K562 (cell line): ENCODE measurements around the gene ZZZ3. TPM values are rescaled to one million over a fixed set of nuclear protein-coding genes. Genes with fewer than 3 reads are reported as not detected.

Source experiments
- ATAC-seq: fragments of 200-7000 bp; cut with Tn5 transposase; 3 replicates; pipeline ENCODE4 v1.9.1; 2020; ENCODE audit warnings: moderate library complexity
- BruUV-seq: library from RNA; stranded (reverse); fragments of 400-500 nt; replicated peaks from 2 replicates; lab custom pipeline; 2021; lab: Mats Ljungman, UMichigan
- CTCF ChIA-PET: fragments of 300-600 bp; formaldehyde crosslinking; extraction: SDS; loops from one replicate; lab custom pipeline; 2021; ENCODE audit warnings: low intra/inter-chr PET ratio; lab: Yijun Ruan, JAX
- POLR2A ChIA-PET: fragments of 300-600, 350-650 bp; sonication (Branson Sonifier 250); formaldehyde crosslinking; extraction: SDS; loops from one replicate; lab custom pipeline; 2021; ENCODE audit warnings: antibody characterized with exemption, inconsistent platforms; lab: Yijun Ruan, JAX
- DNase-seq, 4 experiments: peaks; one replicate each; pipeline versions ENCODE4 v3.0.0 to v3.0.0-alpha.2; 2011 to 2018; ENCODE audit warnings: low spot score in 3 of 4, mixed read lengths in 3 of 4; ENCODE audit errors: extremely low read depth in 1 of 4
- FAIRE-seq: peaks from 2 replicates; lab custom pipeline; 2011; peaks lifted over from hg19 to GRCh38; lab: Jason Lieb, UNC
- H2AFZ ChIP-seq: 2 replicates; pipeline ENCODE4 v1.6.0; 2011; ENCODE audit warnings: low read depth, low read length, control low read depth, inconsistent platforms
- H3K27ac ChIP-seq: fragments of 200-600 bp; 3 replicates; pipeline ENCODE4 v1.8.0; 2011; ENCODE audit warnings: low read depth, mild to moderate bottlenecking, control low read depth, inconsistent platforms, low read length, moderate library complexity, mixed read lengths; ENCODE audit errors: extremely low read depth
- H3K27me3 ChIP-seq, 2 experiments: fragments of 300-600 bp in 1 of 2; 2 replicates in 1 of 2; 3 replicates in 1 of 2; pipeline versions ENCODE4 v1.6.0 to v1.8.0; 2011; ENCODE audit warnings: inconsistent platforms in 2 of 2, low read length in 2 of 2, mild to moderate bottlenecking in 1 of 2, mixed read lengths in 1 of 2, moderate library complexity in 1 of 2; ENCODE audit not compliant: control insufficient read depth in 2 of 2, insufficient read depth in 2 of 2
- H3K36me3 ChIP-seq: fragments of 300-600 bp; 3 replicates; pipeline ENCODE4 v1.8.0; 2011; ENCODE audit warnings: mild to moderate bottlenecking, low read length, inconsistent platforms; ENCODE audit not compliant: control insufficient read depth, insufficient read depth
- H3K4me1 ChIP-seq, 2 experiments: fragments of 200-600 bp in 1 of 2; replicated peaks in 1 of 2; 2 replicates in 1 of 2; 3 replicates in 1 of 2; pipeline versions ENCODE4 v1.5.1 to v1.8.0; 2011; ENCODE audit warnings: inconsistent platforms in 2 of 2, low read length in 2 of 2, mild to moderate bottlenecking in 1 of 2, mixed read lengths in 1 of 2, moderate library complexity in 1 of 2; ENCODE audit not compliant: control insufficient read depth in 2 of 2, insufficient read depth in 2 of 2
- H3K4me2 ChIP-seq: 2 replicates; pipeline ENCODE4 v1.6.1; 2011; ENCODE audit warnings: low read length, control low read depth, inconsistent platforms, mixed read lengths; ENCODE audit not compliant: insufficient read depth
- H3K4me3 ChIP-seq: fragments of 200-600 bp; sonication (generic), shearing (Covaris generic); 2 replicates; pipeline ENCODE4 v1.5.1; 2016; ENCODE audit warnings: control low read depth, inconsistent platforms
- H3K79me2 ChIP-seq: fragments of 200-600 bp; 3 replicates; pipeline ENCODE4 v1.8.0; 2011; ENCODE audit warnings: low read length, inconsistent platforms; ENCODE audit not compliant: control insufficient read depth, insufficient read depth
- H3K9ac ChIP-seq, 2 experiments: 2 replicates each; pipeline versions ENCODE4 v1.6.0 to v1.6.1; 2011; ENCODE audit warnings: low read depth in 2 of 2, low read length in 2 of 2, control low read depth in 1 of 2, inconsistent platforms in 1 of 2, mild to moderate bottlenecking in 1 of 2, mixed read lengths in 1 of 2; ENCODE audit not compliant: insufficient read depth in 1 of 2
- H3K9me1 ChIP-seq: one replicate; pipeline ENCODE4 v1.6.0; 2011; ENCODE audit warnings: inconsistent platforms, mild to moderate bottlenecking, low read length, moderate library complexity; ENCODE audit not compliant: control insufficient read depth, insufficient read depth
- H3K9me3 ChIP-seq: replicated peaks from 2 replicates; pipeline ENCODE4 v1.5.1; 2011; ENCODE audit warnings: low read depth, low read length, inconsistent platforms; ENCODE audit not compliant: control insufficient read depth, insufficient read depth
- H4K20me1 ChIP-seq: replicated peaks from 2 replicates; pipeline ENCODE4 v1.6.1; 2011; ENCODE audit warnings: low read length, inconsistent platforms, mixed read lengths; ENCODE audit not compliant: control insufficient read depth, insufficient read depth
- ARID1B ChIP-seq: fragments of 450-650 bp; IDR thresholded peaks from 2 replicates; pipeline ENCODE4 v1.6.1; 2016; ENCODE audit warnings: antibody characterized with exemption, mild to moderate bottlenecking, inconsistent platforms
- ATF7 ChIP-seq: fragments of 450-650 bp; IDR thresholded peaks from 2 replicates; pipeline ENCODE4 v1.7.1; 2014; ENCODE audit warnings: mild to moderate bottlenecking, moderate library complexity
- CBFA2T2 ChIP-seq: fragments of 450-650 bp; conservative IDR thresholded peaks from 2 replicates; pipeline ENCODE4 v1.6.1; 2017; ENCODE audit warnings: mild to moderate bottlenecking
- CBFA2T3 ChIP-seq: fragments of 450-650 bp; IDR thresholded peaks from 2 replicates; pipeline ENCODE4 v1.6.1; 2017
- CEBPG ChIP-seq, 3 experiments: fragments of 200-800 bp in 1 of 3; sonication (Bioruptor generic) in 1 of 3; sonication (generic) in 1 of 3; formaldehyde crosslinking in 1 of 3; IDR thresholded peaks in 2 of 3; conservative IDR thresholded peaks in 1 of 3; 2 replicates each; pipeline versions ENCODE4 v1.6.1 to v1.8.0; 2016 to 2022; ENCODE audit warnings: missing compliant biosample characterization in 2 of 3, missing genetic modification characterization in 2 of 3, mild to moderate bottlenecking in 1 of 3, missing genetic modification reagents in 1 of 3
- LCOR ChIP-seq: sonication (generic); formaldehyde crosslinking; IDR thresholded peaks from 2 replicates; pipeline ENCODE4 v1.8.0; 2022; ENCODE audit warnings: mild to moderate bottlenecking, missing genetic modification reagents
- MECOM ChIP-seq: fragments of 250-450 bp; sonication (Bioruptor Pico); IDR thresholded peaks from 2 replicates; pipeline ENCODE4 v1.8.0; 2022; ENCODE audit warnings: inconsistent platforms
- MEIS2 ChIP-seq: fragments of 450-650 bp; IDR thresholded peaks from 2 replicates; pipeline ENCODE4 v1.6.1; 2014; ENCODE audit warnings: mild to moderate bottlenecking; ENCODE audit not compliant: partially characterized antibody
- PBX2 ChIP-seq, 2 experiments: IDR thresholded peaks in 1 of 2; conservative IDR thresholded peaks in 1 of 2; 2 replicates each; pipeline ENCODE4 v1.6.1; 2016; ENCODE audit warnings: low read depth in 2 of 2, mild to moderate bottlenecking in 1 of 2, missing compliant biosample characterization in 1 of 2, missing genetic modification characterization in 1 of 2, moderate library complexity in 1 of 2
- PKNOX1 ChIP-seq: fragments of 450-650 bp; IDR thresholded peaks from 2 replicates; pipeline ENCODE4 v1.6.1; 2016
- POLR3G ChIP-seq: IDR thresholded peaks from 2 replicates; pipeline ENCODE4 v1.6.1; 2011; ENCODE audit not compliant: insufficient read length, insufficient replicate concordance; ENCODE audit errors: extremely low read depth
- SOX6 ChIP-seq: fragments of 450-650 bp; IDR thresholded peaks from 2 replicates; pipeline ENCODE4 v1.6.1; 2014; ENCODE audit warnings: mild to moderate bottlenecking
- TAL1 ChIP-seq: fragments of 450-650 bp; IDR thresholded peaks from 2 replicates; pipeline ENCODE4 v1.6.1; 2016; ENCODE audit warnings: mild to moderate bottlenecking
- TCF3 ChIP-seq: sonication (generic); formaldehyde crosslinking; IDR thresholded peaks from 2 replicates; pipeline ENCODE4 v1.4.0; 2020; ENCODE audit warnings: mild to moderate bottlenecking, missing genetic modification reagents
- ZNF239 ChIP-seq: fragments of 250-450 bp; sonication (Bioruptor Pico); IDR thresholded peaks from 2 replicates; pipeline ENCODE4 v1.4.0; 2020; ENCODE audit warnings: mild to moderate bottlenecking
- WGBS: fragments of 100-300 bp; shearing (Covaris generic); methylation state at CpG from one replicate; pipeline ENCODE4 v1.1.6; 2016; ENCODE audit warnings: low coverage, mixed read lengths; ENCODE audit not compliant: insufficient coverage; ENCODE audit errors: missing lambda C conversion rate; 5-methylcytosine and 5-hydroxymethylcytosine counted together
- in situ Hi-C: fragments of 300-500 bp; cut with MboI; formaldehyde crosslinking; loops from 4 replicates; pipeline ENCODE4 v1.15.0; 2018; ENCODE audit warnings: inconsistent platforms, mixed read lengths
- intact Hi-C: fragments of 100-400 bp; cut with micrococcal nuclease; formaldehyde crosslinking; loops from 2 replicates; pipeline ENCODE4 v1.14.2; 2022
- polyA plus RNA-seq, 8 experiments: library from polyadenylated mRNA; depleted of rRNA in 4 of 8; stranded (reverse) in 5 of 8; unstranded in 3 of 8; fragments of >200 nt; fragmentation: Nextera tagmentation in 2 of 8; fragmentation: Illumina TruSeq in 1 of 8; extraction: Ambion mirVana in 2 of 8; extraction: Trizol in 1 of 8; gene quantifications; 2 replicates each; pipeline versions ENCODE4 v1.2.1 to v1.2.3, GENCODE V29; 2011 to 2014; ENCODE audit warnings: inconsistent platforms in 1 of 8, missing spikeins in 1 of 8
- total RNA-seq, 7 experiments: library from RNA; depleted of rRNA in 6 of 7; stranded (reverse); fragments of >200 nt in 6 of 7; fragmentation: Illumina TruSeq in 2 of 7; extraction: Trizol in 2 of 7; gene quantifications; 2 replicates each; pipeline versions ENCODE4 v1.2.1 to v1.2.3, GENCODE V29; 2011 to 2021; ENCODE audit warnings: low replicate concordance in 1 of 7
- TF ChIP-seq, protein P1 (sequence below): sonication (generic); IDR thresholded peaks from 2 replicates; pipeline ENCODE4 v1.6.1; 2016

ZZZ3 gene
- total and polyA plus RNA-seq, 9 of the 15 experiments (the other 6 are each of a cell fraction or from before 2014, with no cell fraction given): 13.9 to 64.0 (median 36.7) TPM

GRCh38 chr1:77732090-77732489 lies 49.6 kb upstream of the ZZZ3 start:
- POLR2A ChIA-PET: interaction anchor here (0.6 kb wide), 3 partner anchors 13 to 420 kb away, joined by 3 to 4 read pairs (median 3); no protein-coding TSS in a partner anchor
- no peaks in the 10 kb centered on the region for H3K9me1 ChIP-seq
- in situ Hi-C loops: no loop called here
- 14% methylated on average over 1 of the region's 1 CpG for WGBS
- TF ChIP-seq CEBPG (CRISPR knock-in tag; IDR thresholded peaks at IDR 0.05) (no peak), CEBPG (tag; conservative IDR thresholded peaks at IDR 0.05 in 1 of 2, IDR thresholded peaks at IDR 0.05 in 1 of 2) (peak in 1 of 2 experiments; percentile 44; a peak in 2 of 4 replicates), TCF3 (CRISPR knock-in tag) (peak; percentile 35; the same call in 1 of the 2 replicates), PKNOX1 (peak; percentile 72), SOX6 (peak; percentile 66; the same call in 1 of the 2 replicates), CBFA2T2 (peak; percentile 37; the same call in 1 of the 2 replicates), POLR3G (no peak), MECOM (no peak), PBX2 (CRISPR knock-in tag; IDR thresholded peaks at IDR 0.05; ENCODE audit: low read depth) (no peak), PBX2 (tag; conservative IDR thresholded peaks at IDR 0.05; ENCODE audit: low read depth) (peak; percentile 45; the same call in 1 of the 2 replicates), LCOR (CRISPR knock-in tag) (no peak), ATF7 (no peak), ZNF239 (CRISPR knock-in tag) (no peak), ARID1B (peak; percentile 68), TAL1 (peak; percentile 39; the same call in 1 of the 2 replicates), MEIS2 (peak; percentile 86), CBFA2T3 (peak; percentile 64)
- TF ChIP-seq, protein P1, sequence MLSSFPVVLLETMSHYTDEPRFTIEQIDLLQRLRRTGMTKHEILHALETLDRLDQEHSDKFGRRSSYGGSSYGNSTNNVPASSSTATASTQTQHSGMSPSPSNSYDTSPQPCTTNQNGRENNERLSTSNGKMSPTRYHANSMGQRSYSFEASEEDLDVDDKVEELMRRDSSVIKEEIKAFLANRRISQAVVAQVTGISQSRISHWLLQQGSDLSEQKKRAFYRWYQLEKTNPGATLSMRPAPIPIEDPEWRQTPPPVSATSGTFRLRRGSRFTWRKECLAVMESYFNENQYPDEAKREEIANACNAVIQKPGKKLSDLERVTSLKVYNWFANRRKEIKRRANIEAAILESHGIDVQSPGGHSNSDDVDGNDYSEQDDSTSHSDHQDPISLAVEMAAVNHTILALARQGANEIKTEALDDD: peak; percentile 97
- TF ChIP-seq, all 486 proteins: peak for 11
- intact Hi-C loops: no loop called here
- Histone ChIP-seq H3K9me3 (no peaks in the 10 kb centered on the region), H3K4me2 (no peak overlapping the region), H2AFZ (no peak overlapping the region), H3K9ac (no peak overlapping the region), H3K4me1 (peaks cover 10 to 11% of the 10 kb centered on the region in 2 experiments; a peak in 4 of 5 replicates), H3K27ac (no peak overlapping the region), H3K79me2 (no peaks in the 10 kb centered on the region), H3K36me3 (peaks cover 41% of the 10 kb centered on the region), H3K4me3 (no peak overlapping the region), H3K27me3 (no peaks in the 10 kb centered on the region), H4K20me1 (no peaks in the 10 kb centered on the region; the same call in 1 of the 2 replicates)
- DNase-seq: no peak
- peak; percentile 24 for ATAC-seq
- FAIRE-seq: no peak
- no TSS peak for BruUV-seq
- CTCF ChIA-PET: no interaction called here
